ENCODE measurements around the gene PQBP1. TPM values are rescaled to one million over a fixed set of nuclear protein-coding genes. Genes with fewer than 3 reads are reported as not detected.

Gene PQBP1
- total RNA-seq, 1 donor from 2014 or later: 101 TPM

DNA sequence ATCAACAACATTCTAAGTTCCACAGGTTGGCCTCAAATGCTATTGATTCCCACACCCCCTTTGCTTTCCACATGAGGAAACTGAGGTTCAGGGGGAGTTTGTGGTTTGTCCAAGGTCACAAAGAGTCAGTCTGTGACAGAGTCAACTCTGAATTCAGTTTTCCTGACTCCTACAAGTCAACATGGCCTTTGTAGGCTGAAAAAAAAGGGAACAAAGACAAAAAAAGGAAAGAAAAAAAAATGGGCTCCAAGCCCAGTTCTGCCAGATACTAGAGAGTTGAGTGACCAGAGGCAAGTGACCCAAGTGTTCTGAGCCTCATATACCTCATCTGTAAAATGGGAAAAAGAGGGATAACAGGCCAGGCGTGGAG is 37.6 kb downstream of the PQBP1 start:
- Mint-ChIP-seq H3K4me1 (ENCODE audit: low read depth, unreplicated experiment) (peaks cover 4% of the 10 kb centered on the region), H3K9me3 (ENCODE audit: unreplicated experiment) (no peaks in the 10 kb centered on the region), H3K27me3 (ENCODE audit: low read depth, unreplicated experiment) (no peaks in the 10 kb centered on the region), H3K27ac (ENCODE audit: unreplicated experiment) (no peak overlapping the region), H3K36me3 (ENCODE audit: low read depth, unreplicated experiment) (no peaks in the 10 kb centered on the region), H3K4me3 (ENCODE audit: unreplicated experiment) (no peak overlapping the region)
- H3K36me3 ChIP-seq (ENCODE audit: insufficient read depth, low read length): peaks cover 10% of the 10 kb centered on the region
- TF ChIP-seq, protein P1, sequence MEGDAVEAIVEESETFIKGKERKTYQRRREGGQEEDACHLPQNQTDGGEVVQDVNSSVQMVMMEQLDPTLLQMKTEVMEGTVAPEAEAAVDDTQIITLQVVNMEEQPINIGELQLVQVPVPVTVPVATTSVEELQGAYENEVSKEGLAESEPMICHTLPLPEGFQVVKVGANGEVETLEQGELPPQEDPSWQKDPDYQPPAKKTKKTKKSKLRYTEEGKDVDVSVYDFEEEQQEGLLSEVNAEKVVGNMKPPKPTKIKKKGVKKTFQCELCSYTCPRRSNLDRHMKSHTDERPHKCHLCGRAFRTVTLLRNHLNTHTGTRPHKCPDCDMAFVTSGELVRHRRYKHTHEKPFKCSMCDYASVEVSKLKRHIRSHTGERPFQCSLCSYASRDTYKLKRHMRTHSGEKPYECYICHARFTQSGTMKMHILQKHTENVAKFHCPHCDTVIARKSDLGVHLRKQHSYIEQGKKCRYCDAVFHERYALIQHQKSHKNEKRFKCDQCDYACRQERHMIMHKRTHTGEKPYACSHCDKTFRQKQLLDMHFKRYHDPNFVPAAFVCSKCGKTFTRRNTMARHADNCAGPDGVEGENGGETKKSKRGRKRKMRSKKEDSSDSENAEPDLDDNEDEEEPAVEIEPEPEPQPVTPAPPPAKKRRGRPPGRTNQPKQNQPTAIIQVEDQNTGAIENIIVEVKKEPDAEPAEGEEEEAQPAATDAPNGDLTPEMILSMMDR (IDR thresholded peaks at IDR 0.05; ENCODE audit: insufficient read depth, low read depth, low read length): no peak
- no peak for TF ChIP-seq EZH2 (IDR thresholded peaks at IDR 0.05; ENCODE audit: insufficient read depth, low read length)
- H3K9ac ChIP-seq (ENCODE audit: low read length): no peak overlapping the region
- peaks cover 12% of the 10 kb centered on the region for H3K4me1 ChIP-seq (ENCODE audit: insufficient read depth, low read length)
- H2AFZ ChIP-seq (ENCODE audit: low read depth, low read length): no peak overlapping the region
- no peaks in the 10 kb centered on the region for H3K27me3 ChIP-seq (ENCODE audit: insufficient read depth, low read length)
- peaks cover 26% of the 10 kb centered on the region for H3K79me2 ChIP-seq (ENCODE audit: insufficient read depth, low read length)
- no peak overlapping the region for H3K4me2 ChIP-seq (ENCODE audit: low read length)
- H4K20me1 ChIP-seq (ENCODE audit: insufficient read depth, low read length): peaks cover 44% of the 10 kb centered on the region
- no peak for FAIRE-seq
- H3K4me3 ChIP-seq (ENCODE audit: insufficient read depth, low read depth, low read length): no peak overlapping the region
- no peak for DNase-seq (ENCODE audit: low read depth)
- H3K27ac ChIP-seq (ENCODE audit: low read depth, low read length): no peak overlapping the region
- no peaks in the 10 kb centered on the region for H3K9me3 ChIP-seq (ENCODE audit: insufficient read depth, low read depth, low read length)

DNA sequence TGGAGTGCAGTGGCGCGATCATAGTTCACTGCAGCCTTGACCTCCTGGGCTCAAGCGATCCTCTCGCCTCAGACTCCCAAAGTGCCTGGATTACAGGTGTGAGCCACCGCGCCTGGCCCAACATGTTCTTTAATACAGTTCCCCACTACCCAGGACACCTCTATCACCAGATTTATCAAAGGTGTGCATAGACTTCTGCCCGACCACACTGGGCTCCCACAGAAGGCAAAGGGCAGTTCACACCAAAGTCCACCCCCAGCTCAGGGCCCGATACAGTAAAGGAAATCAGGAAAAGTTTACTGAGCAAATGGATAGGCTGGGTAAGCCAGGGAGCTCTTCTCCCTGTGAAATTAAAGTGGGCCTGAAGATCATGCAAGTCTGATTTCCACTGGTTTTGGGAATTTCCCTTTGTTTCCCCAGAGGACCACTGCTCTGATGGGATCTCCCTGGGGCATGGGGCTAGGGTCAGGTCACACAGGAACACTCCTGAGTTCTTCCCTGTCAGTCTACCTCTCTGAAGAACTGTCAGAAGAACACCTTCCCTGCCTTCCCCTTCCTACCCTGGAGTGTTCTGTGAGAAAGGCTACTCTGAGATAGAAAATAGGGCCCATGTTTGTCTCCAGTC is 38.8 kb downstream of the PQBP1 start:
- FAIRE-seq (no peak), DNase-seq (ENCODE audit: low read depth) (no peak)
- no peak overlapping the region for H3K4me3 ChIP-seq (ENCODE audit: insufficient read depth, low read depth, low read length)
- H3K36me3 ChIP-seq (ENCODE audit: insufficient read depth, low read length): peaks cover 12% of the 10 kb centered on the region
- no peak overlapping the region for H3K27ac ChIP-seq (ENCODE audit: low read depth, low read length)
- H3K27me3 ChIP-seq (ENCODE audit: insufficient read depth, low read length): no peaks in the 10 kb centered on the region
- peaks cover 37% of the 10 kb centered on the region for H3K79me2 ChIP-seq (ENCODE audit: insufficient read depth, low read length)
- no peak overlapping the region for H3K9ac ChIP-seq (ENCODE audit: low read length)
- TF ChIP-seq, protein P1 (IDR thresholded peaks at IDR 0.05; ENCODE audit: insufficient read depth, low read depth, low read length): no peak
- no peak for TF ChIP-seq EZH2 (IDR thresholded peaks at IDR 0.05; ENCODE audit: insufficient read depth, low read length)
- H3K9me3 Mint-ChIP-seq (ENCODE audit: unreplicated experiment): no peaks in the 10 kb centered on the region
- H3K27me3 Mint-ChIP-seq (ENCODE audit: low read depth, unreplicated experiment): no peaks in the 10 kb centered on the region
- no peaks in the 10 kb centered on the region for H3K9me3 ChIP-seq (ENCODE audit: insufficient read depth, low read depth, low read length)
- peak overlapping the region; percentile 44 for H3K4me2 ChIP-seq (ENCODE audit: low read length)
- no peak overlapping the region for H2AFZ ChIP-seq (ENCODE audit: low read depth, low read length)
- no peak overlapping the region for H3K27ac Mint-ChIP-seq (ENCODE audit: unreplicated experiment)
- no peak overlapping the region for H3K4me3 Mint-ChIP-seq (ENCODE audit: unreplicated experiment)
- peaks cover 54% of the 10 kb centered on the region for H4K20me1 ChIP-seq (ENCODE audit: insufficient read depth, low read length)
- H3K4me1 ChIP-seq (ENCODE audit: insufficient read depth, low read length): peaks cover 12% of the 10 kb centered on the region
- H3K36me3 Mint-ChIP-seq (ENCODE audit: low read depth, unreplicated experiment): no peaks in the 10 kb centered on the region
- H3K4me1 Mint-ChIP-seq (ENCODE audit: low read depth, unreplicated experiment): peaks cover 4% of the 10 kb centered on the region

All from astrocyte (in vitro differentiated cells and primary cell).